Breast epithelium (tissue), 4 donors: ENCODE data around the gene ELP1. TPM values are rescaled to one million over a fixed set of nuclear protein-coding genes. Genes with fewer than 3 reads are reported as not detected.

Experiments
- DNase-seq, 2 donors: peaks; one replicate each; pipeline ENCODE4 v3.0.0-alpha.2; 2019; ENCODE audit warnings: low spot score in 2 of 2
- H3K27ac ChIP-seq, 2 donors: fragments of 200-600 bp; sonication (generic) in 1 of 2; one replicate each; pipeline ENCODE4 v1.5.1; 2016 to 2019; ENCODE audit warnings: mild to moderate bottlenecking in 1 of 2
- H3K27me3 ChIP-seq, 2 donors: fragments of 200-600 bp; sonication (generic) in 1 of 2; one replicate each; pipeline versions ENCODE4 v1.5.1 to v1.6.0; 2017 to 2019; ENCODE audit warnings: control low read depth in 1 of 2, mild to moderate bottlenecking in 1 of 2
- H3K36me3 ChIP-seq: fragments of 200-600 bp; one replicate; pipeline ENCODE4 v1.5.1; 2019
- H3K4me1 ChIP-seq, 2 donors: fragments of 200-600 bp; sonication (generic); one replicate each; pipeline ENCODE4 v1.5.1; 2016 to 2019; ENCODE audit warnings: control low read depth in 1 of 2
- H3K4me3 ChIP-seq, 3 donors: fragments of 200-600 bp; sonication (generic); 1 replicate in 2 of 3; 2 replicates in 1 of 3; pipeline ENCODE4 v1.5.1; 2016 to 2019; ENCODE audit warnings: mild to moderate bottlenecking in 3 of 3, moderate library complexity in 2 of 3
- H3K9me3 ChIP-seq, 2 donors: fragments of 200-600 bp; sonication (generic) in 1 of 2; one replicate each; pipeline ENCODE4 v1.5.1; 2016 to 2019; ENCODE audit warnings: control low read depth in 1 of 2
- CTCF ChIP-seq, 3 donors: fragments of 450-650 bp; IDR thresholded peaks; one replicate each; pipeline ENCODE4 v1.5.1; 2016 to 2017; ENCODE audit warnings: antibody characterized with exemption in 3 of 3, mild to moderate bottlenecking in 3 of 3, moderate library complexity in 3 of 3
- POLR2A ChIP-seq: fragments of 450-650 bp; IDR thresholded peaks from one replicate; pipeline ENCODE4 v1.6.1; 2016; ENCODE audit warnings: antibody characterized with exemption, mild to moderate bottlenecking, moderate library complexity
- POLR2AphosphoS5 ChIP-seq, 3 donors: sonication (generic); formaldehyde crosslinking; IDR thresholded peaks; one replicate each; pipeline ENCODE4 v1.6.1; 2017; ENCODE audit warnings: antibody characterized with exemption in 3 of 3
- intact Hi-C: fragments of 100-400 bp; cut with DNase I; formaldehyde crosslinking; loops from one replicate; pipeline ENCODE4 v1.15.1; 2023; ENCODE audit warnings: low total_unique reads
- total RNA-seq, 3 donors: library from RNA; depleted of rRNA; stranded (reverse); fragments of >200 nt; gene quantifications; one replicate each; pipeline ENCODE4 v1.1.0, GENCODE V29; 2016

The ELP1 gene
- total RNA-seq, 3 donors from 2014 or later, result 18.2 to 27.8 (median 22.6) TPM

GRCh38 chr9:108855529-108855886, 78.4 kb downstream of the ELP1 start:
- Histone ChIP-seq H3K4me3 (no peak overlapping the region), H3K27me3 (no peaks in the 10 kb centered on the region), H3K9me3 (no peaks in the 10 kb centered on the region), H3K36me3 (no peaks in the 10 kb centered on the region), H3K27ac (no peak overlapping the region), H3K4me1 (no peaks in the 10 kb centered on the region)
- DNase-seq, result no peak
- intact Hi-C loops, result no loop called here
- TF ChIP-seq POLR2A (no peak), POLR2AphosphoS5 (IDR thresholded peaks at IDR 0.05) (no peak), CTCF (IDR thresholded peaks at IDR 0.05) (no peak)

- Histone ChIP-seq H3K36me3 (no peaks in the 10 kb centered on the region), H3K27me3 (no peaks in the 10 kb centered on the region), H3K9me3 (no peaks in the 10 kb centered on the region), H3K4me3 (no peak overlapping the region), H3K4me1 (no peaks in the 10 kb centered on the region), H3K27ac (no peak overlapping the region)
- no peak for TF ChIP-seq CTCF (IDR thresholded peaks at IDR 0.05)
- TF ChIP-seq POLR2AphosphoS5 (IDR thresholded peaks at IDR 0.05), result no peak
- TF ChIP-seq POLR2A, result no peak
- intact Hi-C loops, result no loop called here
- DNase-seq, result no peak
These were observed 79.0 kb downstream of the ELP1 start for GRCh38 chr9:108854641-108855528.

GRCh38 chr9:108854094-108854493, 79.8 kb downstream of the ELP1 start:
- no peak for DNase-seq
- H3K27me3 ChIP-seq, result no peaks in the 10 kb centered on the region
- H3K36me3 ChIP-seq, result no peaks in the 10 kb centered on the region
- H3K9me3 ChIP-seq, result no peaks in the 10 kb centered on the region
- no peak overlapping the region for H3K27ac ChIP-seq
- intact Hi-C loops, result no loop called here
- H3K4me1 ChIP-seq, result no peaks in the 10 kb centered on the region
- no peak overlapping the region for H3K4me3 ChIP-seq
- no peak for TF ChIP-seq POLR2AphosphoS5 (IDR thresholded peaks at IDR 0.05)
- no peak for TF ChIP-seq POLR2A
- TF ChIP-seq CTCF (IDR thresholded peaks at IDR 0.05), result no peak

- Histone ChIP-seq H3K36me3 (no peaks in the 10 kb centered on the region), H3K4me1 (no peaks in the 10 kb centered on the region), H3K27ac (no peak overlapping the region), H3K9me3 (no peaks in the 10 kb centered on the region), H3K27me3 (no peaks in the 10 kb centered on the region), H3K4me3 (no peak overlapping the region)
- TF ChIP-seq POLR2A (no peak), CTCF (IDR thresholded peaks at IDR 0.05) (no peak), POLR2AphosphoS5 (IDR thresholded peaks at IDR 0.05) (no peak)
- intact Hi-C loops, result no loop called here
- DNase-seq, result no peak
These were observed 81.8 kb downstream of the ELP1 start for GRCh38 chr9:108852079-108852478.

GRCh38 chr9:108851138-108851537, 82.8 kb downstream of the ELP1 start:
- Histone ChIP-seq H3K36me3 (no peaks in the 10 kb centered on the region), H3K4me3 (no peak overlapping the region), H3K9me3 (no peaks in the 10 kb centered on the region), H3K27me3 (no peaks in the 10 kb centered on the region), H3K4me1 (no peaks in the 10 kb centered on the region), H3K27ac (no peak overlapping the region)
- TF ChIP-seq CTCF (IDR thresholded peaks at IDR 0.05) (no peak), POLR2A (no peak), POLR2AphosphoS5 (IDR thresholded peaks at IDR 0.05) (no peak)
- DNase-seq, result no peak
- intact Hi-C loops, result no loop called here
